ENCODE measurements around the gene TMPO.

Gene TMPO

GRCh38 chr12:98579347-98579746 is 64.0 kb downstream of the TMPO start:
- H4K20me1 ChIP-seq (ENCODE audit: insufficient read depth, low read length): no peaks in the 10 kb centered on the region
- H3K4me2 ChIP-seq (ENCODE audit: low read depth, low read length): no peak overlapping the region
- no peaks in the 10 kb centered on the region for H3K79me2 ChIP-seq (ENCODE audit: low read length)
- H3K9me3 ChIP-seq (replicated peaks; ENCODE audit: insufficient read depth, low read length): no peaks in the 10 kb centered on the region
- no peak overlapping the region for H3K27ac ChIP-seq (ENCODE audit: low read length)
- H3K9me2 ChIP-seq (replicated peaks; ENCODE audit: insufficient read depth, low read length): no peaks in the 10 kb centered on the region
- TF ChIP-seq EZH2phosphoT487 (IDR thresholded peaks at IDR 0.05; ENCODE audit: low read length): no peak
- TF ChIP-seq EZH2 (optimal IDR thresholded peaks at IDR 0.05; ENCODE audit: low read depth, low read length): no peak
- TF ChIP-seq, protein P1, sequence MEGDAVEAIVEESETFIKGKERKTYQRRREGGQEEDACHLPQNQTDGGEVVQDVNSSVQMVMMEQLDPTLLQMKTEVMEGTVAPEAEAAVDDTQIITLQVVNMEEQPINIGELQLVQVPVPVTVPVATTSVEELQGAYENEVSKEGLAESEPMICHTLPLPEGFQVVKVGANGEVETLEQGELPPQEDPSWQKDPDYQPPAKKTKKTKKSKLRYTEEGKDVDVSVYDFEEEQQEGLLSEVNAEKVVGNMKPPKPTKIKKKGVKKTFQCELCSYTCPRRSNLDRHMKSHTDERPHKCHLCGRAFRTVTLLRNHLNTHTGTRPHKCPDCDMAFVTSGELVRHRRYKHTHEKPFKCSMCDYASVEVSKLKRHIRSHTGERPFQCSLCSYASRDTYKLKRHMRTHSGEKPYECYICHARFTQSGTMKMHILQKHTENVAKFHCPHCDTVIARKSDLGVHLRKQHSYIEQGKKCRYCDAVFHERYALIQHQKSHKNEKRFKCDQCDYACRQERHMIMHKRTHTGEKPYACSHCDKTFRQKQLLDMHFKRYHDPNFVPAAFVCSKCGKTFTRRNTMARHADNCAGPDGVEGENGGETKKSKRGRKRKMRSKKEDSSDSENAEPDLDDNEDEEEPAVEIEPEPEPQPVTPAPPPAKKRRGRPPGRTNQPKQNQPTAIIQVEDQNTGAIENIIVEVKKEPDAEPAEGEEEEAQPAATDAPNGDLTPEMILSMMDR (IDR thresholded peaks at IDR 0.05; ENCODE audit: low read length): no peak
- H3K9ac ChIP-seq (ENCODE audit: low read length): no peak overlapping the region
- no peaks in the 10 kb centered on the region for H3K36me3 ChIP-seq (replicated peaks; ENCODE audit: insufficient read depth, low read length)
- no peak overlapping the region for H2AFZ ChIP-seq (ENCODE audit: low read length)
- no peaks in the 10 kb centered on the region for H3F3A ChIP-seq (ENCODE audit: insufficient read depth, low read length)
- no peak for DNase-seq
- H3K4me1 ChIP-seq (ENCODE audit: low read length): no peaks in the 10 kb centered on the region
- no peak overlapping the region for H3K4me3 ChIP-seq (ENCODE audit: low read length)
- no peaks in the 10 kb centered on the region for H3K27me3 ChIP-seq (replicated peaks; ENCODE audit: insufficient read depth, low read length)

- H3K9ac ChIP-seq (ENCODE audit: low read length): no peak overlapping the region
- no peak overlapping the region for H3K4me3 ChIP-seq (ENCODE audit: low read length)
- TF ChIP-seq EZH2phosphoT487 (IDR thresholded peaks at IDR 0.05; ENCODE audit: low read length) (no peak), EZH2 (optimal IDR thresholded peaks at IDR 0.05; ENCODE audit: low read depth, low read length) (no peak)
- TF ChIP-seq, protein P1 (IDR thresholded peaks at IDR 0.05; ENCODE audit: low read length): no peak
- H3K27me3 ChIP-seq (replicated peaks; ENCODE audit: insufficient read depth, low read length): no peaks in the 10 kb centered on the region
- H3K9me3 ChIP-seq (replicated peaks; ENCODE audit: insufficient read depth, low read length): no peaks in the 10 kb centered on the region
- no peaks in the 10 kb centered on the region for H4K20me1 ChIP-seq (ENCODE audit: insufficient read depth, low read length)
- no peaks in the 10 kb centered on the region for H3K79me2 ChIP-seq (ENCODE audit: low read length)
- H3K9me2 ChIP-seq (replicated peaks; ENCODE audit: insufficient read depth, low read length): no peaks in the 10 kb centered on the region
- no peaks in the 10 kb centered on the region for H3K4me1 ChIP-seq (ENCODE audit: low read length)
- no peaks in the 10 kb centered on the region for H3F3A ChIP-seq (ENCODE audit: insufficient read depth, low read length)
- no peak for DNase-seq
- no peak overlapping the region for H3K4me2 ChIP-seq (ENCODE audit: low read depth, low read length)
- H2AFZ ChIP-seq (ENCODE audit: low read length): no peak overlapping the region
- H3K27ac ChIP-seq (ENCODE audit: low read length): no peak overlapping the region
- no peaks in the 10 kb centered on the region for H3K36me3 ChIP-seq (replicated peaks; ENCODE audit: insufficient read depth, low read length)
Measured at GRCh38 chr12:98579835-98580234, 64.4 kb downstream of the TMPO start.

- H3K4me2 ChIP-seq (ENCODE audit: low read depth, low read length): no peak overlapping the region
- TF ChIP-seq, protein P1 (IDR thresholded peaks at IDR 0.05; ENCODE audit: low read length): no peak
- TF ChIP-seq EZH2phosphoT487 (IDR thresholded peaks at IDR 0.05; ENCODE audit: low read length) (no peak), EZH2 (optimal IDR thresholded peaks at IDR 0.05; ENCODE audit: low read depth, low read length) (no peak)
- H3K36me3 ChIP-seq (replicated peaks; ENCODE audit: insufficient read depth, low read length): no peaks in the 10 kb centered on the region
- no peaks in the 10 kb centered on the region for H4K20me1 ChIP-seq (ENCODE audit: insufficient read depth, low read length)
- no peak overlapping the region for H3K27ac ChIP-seq (ENCODE audit: low read length)
- DNase-seq: no peak
- no peaks in the 10 kb centered on the region for H3K4me1 ChIP-seq (ENCODE audit: low read length)
- H3F3A ChIP-seq (ENCODE audit: insufficient read depth, low read length): no peaks in the 10 kb centered on the region
- no peaks in the 10 kb centered on the region for H3K9me3 ChIP-seq (replicated peaks; ENCODE audit: insufficient read depth, low read length)
- H2AFZ ChIP-seq (ENCODE audit: low read length): no peak overlapping the region
- H3K27me3 ChIP-seq (replicated peaks; ENCODE audit: insufficient read depth, low read length): no peaks in the 10 kb centered on the region
- no peak overlapping the region for H3K4me3 ChIP-seq (ENCODE audit: low read length)
- H3K79me2 ChIP-seq (ENCODE audit: low read length): no peaks in the 10 kb centered on the region
- no peaks in the 10 kb centered on the region for H3K9me2 ChIP-seq (replicated peaks; ENCODE audit: insufficient read depth, low read length)
- no peak overlapping the region for H3K9ac ChIP-seq (ENCODE audit: low read length)
Measured at GRCh38 chr12:98580695-98581094, 65.3 kb downstream of the TMPO start.
